ENCODE measurements around the gene RUFY1.
A peak's percentile ranks its signal among the peaks of the same experiment; 100 is the strongest.

RUFY1 gene

GRCh38 chr5:179601871-179602625 is 51.7 kb downstream of the RUFY1 start:
- no peak for ATAC-seq
- no peak for TF ChIP-seq TCF4 (CRISPR knock-in tag; IDR thresholded peaks at IDR 0.05; ENCODE audit: borderline replicate concordance)
- no peak for TF ChIP-seq BACH2 (CRISPR knock-in tag; IDR thresholded peaks at IDR 0.05; ENCODE audit: borderline replicate concordance)
- no peak for TF ChIP-seq ZNF70 (CRISPR knock-in tag; IDR thresholded peaks at IDR 0.05)
- no peak for TF ChIP-seq SNAI2 (CRISPR knock-in tag; IDR thresholded peaks at IDR 0.05)
- TF ChIP-seq ZNF8 (CRISPR knock-in tag; IDR thresholded peaks at IDR 0.05): no peak
- no peak for TF ChIP-seq GLIS3 (CRISPR knock-in tag; IDR thresholded peaks at IDR 0.05)
- TF ChIP-seq ESRRG (CRISPR knock-in tag; IDR thresholded peaks at IDR 0.05): no peak
- no peak for TF ChIP-seq ZC3H10 (CRISPR knock-in tag; IDR thresholded peaks at IDR 0.05)
- no peak for TF ChIP-seq ZFP3 (CRISPR knock-in tag; IDR thresholded peaks at IDR 0.05)
- TF ChIP-seq ZNF565 (CRISPR knock-in tag; conservative IDR thresholded peaks at IDR 0.05; ENCODE audit: low read depth): no peak
- TF ChIP-seq OSR1 (CRISPR knock-in tag; IDR thresholded peaks at IDR 0.05): no peak
- TF ChIP-seq CREB5 (CRISPR knock-in tag; IDR thresholded peaks at IDR 0.05; ENCODE audit: low read depth): no peak

- no peak for ATAC-seq
- no peak for TF ChIP-seq OSR1 (CRISPR knock-in tag; IDR thresholded peaks at IDR 0.05)
- TF ChIP-seq TOX (CRISPR knock-in tag; IDR thresholded peaks at IDR 0.05; ENCODE audit: borderline replicate concordance): no peak
- no peak for TF ChIP-seq GLIS3 (CRISPR knock-in tag; IDR thresholded peaks at IDR 0.05)
- TF ChIP-seq PPARA (CRISPR knock-in tag; IDR thresholded peaks at IDR 0.05; ENCODE audit: borderline replicate concordance): no peak
- no peak for TF ChIP-seq ARNTL (CRISPR knock-in tag; IDR thresholded peaks at IDR 0.05; ENCODE audit: borderline replicate concordance, low read depth)
- no peak for TF ChIP-seq ZC3H10 (CRISPR knock-in tag; IDR thresholded peaks at IDR 0.05)
- no peak for TF ChIP-seq ZNF70 (CRISPR knock-in tag; IDR thresholded peaks at IDR 0.05)
- no peak for TF ChIP-seq CSRNP3 (CRISPR knock-in tag; IDR thresholded peaks at IDR 0.05)
Observed at GRCh38 chr5:179603308-179603707, 53.0 kb downstream of the RUFY1 start.

GRCh38 chr5:179605026-179605833 is 54.9 kb downstream of the RUFY1 start:
- 0 out of 3 replicates have a peak, but pooled peaks have one; percentile 0 for ATAC-seq

More at GRCh38 chr5:179605026-179605833, 54.9 kb downstream of the RUFY1 start:
- TF ChIP-seq ZNF70 (CRISPR knock-in tag; IDR thresholded peaks at IDR 0.05) (no peak), ZC3H10 (CRISPR knock-in tag; IDR thresholded peaks at IDR 0.05) (no peak), CSDC2 (CRISPR knock-in tag; IDR thresholded peaks at IDR 0.05) (no peak), ZFP30 (CRISPR knock-in tag; IDR thresholded peaks at IDR 0.05) (no peak), TOX (CRISPR knock-in tag; IDR thresholded peaks at IDR 0.05; ENCODE audit: borderline replicate concordance) (no peak), SNAI2 (CRISPR knock-in tag; IDR thresholded peaks at IDR 0.05) (no peak), CREB5 (CRISPR knock-in tag; IDR thresholded peaks at IDR 0.05; ENCODE audit: low read depth) (no peak), TSHZ2 (CRISPR knock-in tag; IDR thresholded peaks at IDR 0.05) (no peak), POU6F1 (CRISPR knock-in tag; IDR thresholded peaks at IDR 0.05; ENCODE audit: borderline replicate concordance, low read depth) (no peak), PPARA (CRISPR knock-in tag; IDR thresholded peaks at IDR 0.05; ENCODE audit: borderline replicate concordance) (no peak), ARNTL (CRISPR knock-in tag; IDR thresholded peaks at IDR 0.05; ENCODE audit: borderline replicate concordance, low read depth) (no peak), CSRNP3 (CRISPR knock-in tag; IDR thresholded peaks at IDR 0.05) (no peak), OSR1 (CRISPR knock-in tag; IDR thresholded peaks at IDR 0.05) (no peak), ZNF8 (CRISPR knock-in tag; IDR thresholded peaks at IDR 0.05) (no peak), ZNF565 (CRISPR knock-in tag; conservative IDR thresholded peaks at IDR 0.05; ENCODE audit: low read depth) (no peak)

Data from SK-N-SH treated with all-trans-retinoic acid at 6 μM for 48 hours (cell line).